Suppressor macrophage (primary cell): Measurements from ENCODE around the gene NHLRC1.

ENCODE experiments used
- DNase-seq, 4 experiments: peaks; one replicate each; pipeline ENCODE4 v3.0.0-alpha.2; 2020 to 2022

The NHLRC1 gene

DNA sequence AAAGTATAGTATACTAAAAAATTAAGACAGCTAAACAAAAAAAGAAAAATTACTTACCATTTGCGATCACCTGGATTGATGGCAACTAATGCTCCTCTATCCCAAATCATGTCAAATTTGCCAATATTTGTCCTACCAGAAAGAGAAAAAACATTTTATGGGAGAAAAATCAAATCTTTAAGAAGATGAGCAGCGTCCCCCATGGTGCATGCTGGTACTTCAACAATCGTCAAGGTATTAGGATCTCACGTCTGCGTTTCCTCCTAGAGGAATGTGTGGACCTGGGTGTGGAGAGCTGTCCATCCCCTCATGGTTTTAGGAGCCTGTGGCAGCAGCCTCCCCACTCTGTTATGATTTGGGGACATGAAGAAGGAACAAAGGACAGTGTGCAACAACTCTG is 16.4 kb upstream of the NHLRC1 start:
- no peak for DNase-seq

DNA sequence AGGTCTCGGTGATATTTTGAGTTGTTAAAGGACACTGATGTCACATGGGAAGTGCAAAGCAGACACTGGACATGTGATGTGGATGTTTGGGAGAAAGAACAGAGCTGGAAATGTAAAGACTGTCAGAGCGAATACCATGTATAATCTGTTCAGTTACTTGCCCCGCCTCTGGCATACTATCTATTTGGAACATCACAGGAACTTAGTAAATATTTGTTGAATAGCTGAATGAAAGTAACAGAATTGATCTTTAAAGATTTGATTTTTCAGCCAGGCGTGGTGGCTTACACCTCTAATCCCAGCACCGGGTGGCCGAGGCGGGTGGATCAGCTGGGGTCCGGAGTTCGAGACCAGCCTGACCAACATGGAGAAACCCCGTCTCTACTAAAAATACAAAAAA is 13.8 kb upstream of the NHLRC1 start:
- no peak for DNase-seq

DNA sequence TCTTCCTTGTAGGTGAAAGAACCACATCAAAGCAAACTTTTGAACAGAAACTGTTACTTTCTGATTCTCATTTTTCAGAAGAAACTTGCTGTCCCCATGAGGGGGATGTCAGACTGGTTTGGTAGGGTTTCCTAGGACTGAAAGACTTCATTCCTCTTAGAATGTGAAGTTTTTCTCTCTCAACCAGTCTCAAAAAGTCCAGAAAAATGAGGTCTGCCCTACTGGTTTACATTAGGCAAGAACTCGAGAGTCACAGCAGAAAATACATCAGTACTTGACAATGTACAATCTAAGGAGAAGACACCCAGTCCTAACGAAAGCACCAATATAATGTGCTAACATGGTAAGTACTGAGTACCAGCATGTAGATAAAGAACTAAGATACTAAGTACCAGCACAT is 12.7 kb upstream of the NHLRC1 start:
- no peak for DNase-seq

GRCh38 chr6:18132346-18132745 is 9.9 kb upstream of the NHLRC1 start:
- no peak for DNase-seq

GRCh38 chr6:18126121-18126520 is 3.6 kb upstream of the NHLRC1 start:
- no peak for DNase-seq

DNA sequence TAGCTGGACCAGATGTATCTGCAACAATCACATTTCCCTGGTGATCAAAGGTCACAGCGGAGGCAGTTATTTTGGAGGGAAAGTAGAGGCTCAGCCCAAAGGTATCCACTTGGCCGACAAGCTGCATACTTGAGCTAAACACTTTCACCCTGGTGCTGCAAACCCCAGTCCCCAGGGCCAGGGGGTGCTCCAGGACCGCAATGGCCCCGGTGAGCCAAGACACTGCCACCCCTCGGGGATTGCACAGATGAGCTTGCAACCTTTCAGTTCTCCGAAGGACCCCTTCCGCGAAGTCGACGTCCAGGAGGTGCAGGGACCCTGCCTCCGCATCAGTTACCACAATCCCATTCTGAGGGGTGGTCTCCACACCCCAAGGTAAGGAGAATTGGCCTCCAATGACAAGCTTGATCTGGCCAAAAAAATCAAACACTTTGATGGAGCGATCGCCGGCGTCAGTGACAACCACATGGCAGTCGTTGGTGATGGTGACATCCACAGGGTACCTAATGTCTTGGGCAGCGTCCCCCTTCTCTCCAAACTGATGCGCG is 823 bp downstream of the NHLRC1 start:
- DNase-seq = no peak

DNA sequence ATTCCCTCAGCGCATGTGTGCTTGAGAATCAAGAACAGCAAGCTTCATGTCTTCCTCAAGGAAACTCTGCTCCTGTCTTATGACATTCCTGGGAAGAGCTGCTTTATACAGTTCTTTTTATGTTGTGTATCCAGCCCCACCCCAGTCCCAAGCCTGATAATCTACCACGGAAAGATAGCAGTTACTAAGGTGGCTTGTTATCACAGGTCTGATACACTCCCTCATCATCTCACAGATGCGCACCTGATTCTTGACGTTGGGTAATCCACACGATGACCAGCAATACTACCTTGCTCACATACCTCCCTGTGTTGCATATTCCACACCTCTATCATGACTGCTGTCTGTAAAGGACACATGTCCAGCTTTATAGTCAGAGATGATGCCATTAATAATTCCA is 3.2 kb downstream of the NHLRC1 start:
- DNase-seq = no peak

DNA sequence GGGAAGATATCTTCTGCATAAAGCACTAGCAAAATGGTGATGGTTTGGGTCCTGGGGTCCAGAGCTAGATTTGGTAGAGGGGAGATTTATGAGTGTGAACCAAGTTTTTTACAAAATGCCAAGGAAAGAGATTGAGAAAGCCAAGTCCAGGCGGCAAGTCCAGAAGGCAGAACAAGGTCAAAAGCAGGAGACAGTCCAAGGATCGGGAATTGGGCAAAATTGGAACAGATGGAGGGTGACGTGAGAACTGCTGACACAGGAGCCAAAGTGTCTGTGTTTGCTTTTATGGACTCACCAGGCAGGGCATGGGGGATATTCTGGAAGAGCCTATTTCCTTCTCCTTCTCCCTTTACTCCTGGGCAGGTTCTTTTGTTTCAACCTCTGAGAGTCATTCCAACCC is 4.1 kb downstream of the NHLRC1 start:
- DNase-seq = no peak

DNA sequence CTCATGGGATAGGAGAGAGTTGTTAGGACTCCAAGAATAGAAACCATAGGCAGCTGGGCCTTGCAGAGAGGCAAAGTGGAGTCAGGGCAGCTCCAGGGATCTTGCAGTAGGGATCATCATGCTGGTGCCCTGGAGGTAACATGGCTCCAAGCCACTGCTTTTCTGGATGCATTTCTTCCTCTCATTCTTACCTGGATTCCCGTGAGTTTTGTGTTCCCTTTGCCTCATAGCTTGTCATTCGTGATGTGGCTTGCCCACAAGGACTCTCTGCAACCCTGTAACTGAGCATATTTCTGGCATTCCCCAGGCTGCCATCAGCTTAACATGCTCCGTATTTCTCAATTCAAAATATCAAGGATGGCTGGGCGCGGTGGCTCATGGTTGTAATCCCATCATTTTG is 5.3 kb downstream of the NHLRC1 start:
- no peak for DNase-seq

DNA sequence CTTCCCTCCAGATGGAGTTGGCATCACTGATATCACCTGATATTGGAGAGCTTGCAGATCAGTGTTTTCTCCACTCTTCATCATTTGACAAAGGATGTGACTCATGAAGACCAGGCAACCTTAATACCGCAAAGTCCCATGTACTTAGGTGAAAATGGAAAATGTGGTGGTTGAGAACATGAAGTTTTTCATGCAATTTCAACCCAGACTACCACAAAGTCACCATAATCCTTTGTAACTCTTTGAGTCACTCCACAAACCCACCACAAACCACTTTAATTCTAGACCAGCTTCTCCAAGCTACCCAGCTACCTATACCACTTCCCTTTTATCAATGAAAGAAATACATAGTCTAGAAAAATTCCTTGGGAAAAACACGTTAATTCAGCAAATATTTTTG is 7.1 kb downstream of the NHLRC1 start:
- DNase-seq = no peak

GRCh38 chr6:18110162-18110561 is 12.3 kb downstream of the NHLRC1 start:
- DNase-seq = no peak

- no peak for DNase-seq
Observed at GRCh38 chr6:18107061-18107460, 15.4 kb downstream of the NHLRC1 start.

DNA sequence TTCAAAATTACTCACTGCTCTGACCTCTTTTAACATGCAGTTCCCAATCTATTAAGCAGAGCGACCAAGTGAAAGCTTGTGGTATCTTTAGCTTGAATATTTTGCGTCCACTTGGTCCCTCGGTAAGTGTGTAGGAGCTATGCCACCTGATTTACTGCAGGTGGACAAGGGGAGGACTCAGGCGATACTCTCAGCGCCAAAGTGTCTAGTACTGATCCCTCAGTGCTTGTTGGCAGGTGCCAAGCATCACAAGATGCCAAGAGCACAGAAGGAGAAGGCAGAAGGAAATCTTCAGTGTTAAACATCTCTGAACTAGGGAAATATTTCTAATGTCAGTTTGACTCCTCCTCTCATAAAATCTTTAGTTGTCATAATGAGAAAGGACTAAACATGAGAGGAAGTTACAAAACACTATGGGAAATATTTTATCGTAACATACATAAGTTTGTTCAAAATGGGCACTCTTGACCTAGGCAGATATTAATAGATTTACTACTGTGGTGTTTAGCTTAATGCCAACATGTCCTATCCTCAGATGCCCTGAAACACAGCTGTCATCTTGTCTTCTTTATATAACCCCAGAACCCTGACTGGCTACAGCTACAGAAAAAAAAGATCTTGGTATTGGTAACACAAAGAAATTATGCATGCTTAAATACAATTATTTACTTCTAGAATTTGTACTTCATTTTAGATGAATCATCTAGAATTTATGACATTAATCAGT is 19.5 kb downstream of the NHLRC1 start:
- DNase-seq = no peak

- DNase-seq = no peak
Observed at GRCh38 chr6:18101873-18102272, 20.6 kb downstream of the NHLRC1 start.

DNA sequence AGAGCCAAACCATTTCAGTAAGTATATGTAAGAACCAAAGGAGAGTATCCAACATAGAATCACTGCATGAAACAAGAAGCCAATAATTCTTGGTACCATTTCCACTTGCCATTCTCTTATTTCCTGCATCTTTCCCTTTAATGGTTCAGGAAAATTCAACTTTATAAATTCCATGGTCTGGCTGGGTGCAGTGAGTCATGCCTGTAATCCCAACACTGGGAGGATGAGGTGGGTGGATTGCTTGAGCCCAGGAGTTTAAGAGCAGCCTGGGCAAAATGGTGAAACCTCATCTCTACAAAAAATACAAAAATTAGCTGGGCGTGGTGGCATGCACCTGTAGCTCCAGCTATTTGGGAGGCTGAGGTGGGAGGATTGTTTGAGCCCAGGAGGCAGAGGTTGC is 21.2 kb downstream of the NHLRC1 start:
- no peak for DNase-seq

GRCh38 chr6:18100296-18100695 is 22.2 kb downstream of the NHLRC1 start:
- no peak for DNase-seq

DNA sequence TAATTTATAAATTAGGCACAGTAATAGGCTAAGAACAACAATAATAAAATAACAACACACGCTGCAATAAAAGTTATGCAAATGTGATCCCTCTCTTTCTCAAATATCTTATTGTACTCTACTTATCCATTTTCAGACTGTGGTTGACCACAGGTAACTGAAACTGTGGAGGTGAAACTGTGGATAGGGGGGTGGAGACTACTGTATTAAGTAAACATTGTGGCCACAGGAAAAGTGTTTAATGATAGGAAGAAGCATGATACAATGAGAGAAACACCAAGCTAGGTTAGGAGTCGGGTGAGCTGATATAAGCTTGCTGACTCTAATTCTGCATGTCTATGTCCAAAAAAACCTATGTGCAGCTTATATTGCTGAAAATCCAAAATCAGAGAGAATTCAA is 23.0 kb downstream of the NHLRC1 start:
- DNase-seq = no peak

GRCh38 chr6:18096423-18096822 is 26.1 kb downstream of the NHLRC1 start:
- DNase-seq = no peak

DNA sequence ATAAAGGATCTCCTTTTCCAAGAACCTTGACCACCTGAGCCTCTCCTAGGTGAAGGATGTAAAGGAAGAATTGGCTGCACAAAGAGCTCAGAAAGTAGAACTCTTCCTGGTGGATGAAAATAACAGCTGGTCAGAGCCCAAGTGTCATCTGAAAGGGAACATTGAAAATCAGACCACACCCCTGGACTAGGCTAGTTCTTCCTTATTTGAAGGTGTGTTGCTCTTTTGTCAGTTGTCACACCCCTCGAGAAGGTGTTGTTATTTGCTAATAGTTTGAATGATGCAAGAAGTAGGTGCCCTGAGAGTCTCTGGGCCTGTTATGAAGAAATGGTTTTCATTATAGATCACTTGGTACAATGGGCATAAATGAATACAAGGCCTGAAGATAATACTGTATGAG is 31.1 kb downstream of the NHLRC1 start:
- no peak for DNase-seq

DNA sequence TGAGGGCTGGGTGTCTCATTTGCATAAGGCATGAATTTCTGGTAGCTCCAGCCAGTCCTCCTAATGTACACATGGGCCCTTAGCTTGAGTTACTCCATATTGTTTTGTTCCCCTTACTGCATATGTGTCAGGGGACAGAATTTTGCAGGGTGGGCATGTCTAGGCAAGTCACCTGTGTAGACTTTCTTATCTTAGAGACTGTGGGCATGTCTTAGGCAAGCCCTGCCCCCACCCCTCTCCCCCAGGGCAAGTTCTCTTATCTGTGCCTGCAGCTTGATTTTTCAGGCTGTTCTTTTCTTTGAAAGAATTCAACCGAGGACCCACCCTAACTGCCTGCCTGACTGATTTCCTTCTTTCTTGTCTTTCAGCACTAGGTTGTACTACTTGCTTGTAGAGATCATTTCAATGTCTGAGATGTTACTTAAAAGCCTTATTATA is 32.1 kb downstream of the NHLRC1 start:
- DNase-seq = no peak

GRCh38 chr6:18088419-18089296 is 33.8 kb downstream of the NHLRC1 start:
- DNase-seq = no peak

- no peak for DNase-seq
Observed at GRCh38 chr6:18087396-18088165, 34.9 kb downstream of the NHLRC1 start.

DNA sequence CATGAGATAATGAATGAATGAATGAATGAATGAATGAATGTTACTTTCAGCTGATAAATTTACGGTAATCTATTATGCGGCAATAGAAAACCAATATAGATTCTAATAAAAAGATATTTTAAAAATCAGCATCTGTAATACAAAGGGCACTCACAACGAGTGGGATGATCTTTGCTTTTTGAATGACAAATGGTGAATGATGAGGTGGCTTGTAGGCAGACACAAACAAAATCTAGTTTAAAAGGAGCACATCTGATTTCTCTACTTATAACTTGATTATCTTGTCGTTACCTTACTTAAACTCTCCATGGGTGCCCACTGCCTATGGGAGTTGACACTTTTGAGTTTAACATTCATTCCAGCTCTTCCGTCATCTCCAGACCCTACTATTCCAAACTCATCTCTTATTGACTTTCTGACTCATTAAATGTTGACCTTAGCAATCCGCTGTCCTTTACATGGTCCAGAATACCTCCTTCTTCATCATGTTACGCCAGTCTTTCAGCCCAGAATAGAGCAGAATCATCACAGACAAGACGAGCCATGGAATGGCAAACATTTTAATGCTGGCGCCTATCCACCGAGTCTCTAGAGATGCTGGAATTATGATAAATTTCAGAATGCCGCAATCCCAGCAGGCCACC is 41.3 kb downstream of the NHLRC1 start:
- DNase-seq = no peak
